ENCODE measurements around the gene SF3B1.

DNA sequence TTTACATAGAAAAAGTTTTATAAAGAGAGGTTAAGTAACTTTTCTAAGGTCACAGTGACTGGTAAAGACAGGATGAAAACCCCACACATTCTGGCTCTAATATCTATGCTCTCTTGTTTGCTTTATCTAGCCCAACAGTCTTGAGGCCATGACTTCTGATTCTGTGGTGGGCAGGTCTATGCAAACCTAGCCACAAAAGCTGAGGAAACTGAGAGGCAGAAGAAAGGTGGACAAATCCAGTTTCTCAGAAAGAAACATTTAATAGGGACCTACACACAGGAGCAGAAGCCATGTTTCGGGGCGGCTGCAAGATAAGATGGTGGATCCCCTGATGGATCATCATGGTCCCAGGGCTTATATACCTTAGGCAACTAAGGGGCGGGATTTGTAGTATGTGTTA is 43.0 kb upstream of the SF3B1 start:
- TF ChIP-seq, protein P1, sequence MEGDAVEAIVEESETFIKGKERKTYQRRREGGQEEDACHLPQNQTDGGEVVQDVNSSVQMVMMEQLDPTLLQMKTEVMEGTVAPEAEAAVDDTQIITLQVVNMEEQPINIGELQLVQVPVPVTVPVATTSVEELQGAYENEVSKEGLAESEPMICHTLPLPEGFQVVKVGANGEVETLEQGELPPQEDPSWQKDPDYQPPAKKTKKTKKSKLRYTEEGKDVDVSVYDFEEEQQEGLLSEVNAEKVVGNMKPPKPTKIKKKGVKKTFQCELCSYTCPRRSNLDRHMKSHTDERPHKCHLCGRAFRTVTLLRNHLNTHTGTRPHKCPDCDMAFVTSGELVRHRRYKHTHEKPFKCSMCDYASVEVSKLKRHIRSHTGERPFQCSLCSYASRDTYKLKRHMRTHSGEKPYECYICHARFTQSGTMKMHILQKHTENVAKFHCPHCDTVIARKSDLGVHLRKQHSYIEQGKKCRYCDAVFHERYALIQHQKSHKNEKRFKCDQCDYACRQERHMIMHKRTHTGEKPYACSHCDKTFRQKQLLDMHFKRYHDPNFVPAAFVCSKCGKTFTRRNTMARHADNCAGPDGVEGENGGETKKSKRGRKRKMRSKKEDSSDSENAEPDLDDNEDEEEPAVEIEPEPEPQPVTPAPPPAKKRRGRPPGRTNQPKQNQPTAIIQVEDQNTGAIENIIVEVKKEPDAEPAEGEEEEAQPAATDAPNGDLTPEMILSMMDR (IDR thresholded peaks at IDR 0.05; ENCODE audit: borderline replicate concordance, extremely low read depth, low read length, poor library complexity, severe bottlenecking) = no peak
- TF ChIP-seq EZH2 (IDR thresholded peaks at IDR 0.05; ENCODE audit: borderline replicate concordance, low read depth, low read length, severe bottlenecking) = no peak
